ENCODE results near the gene GABRP. TPM values are rescaled to one million over a fixed set of nuclear protein-coding genes. Genes with fewer than 3 reads are reported as not detected.
"Not testable (repeated sequence)": the region's sequence is repeated elsewhere in the genome, so short reads cannot be mapped to it uniquely, and the experiment has no call there.

Gene GABRP
- total and polyA plus RNA-seq, 2 donors (not counting 3 experiments of a cell fraction or from before 2014, with no cell fraction given): 0.66 to 3.0 TPM

GRCh38 chr5:170753311-170753710, 30.2 kb upstream of the GABRP start:
- POLR2A ChIA-PET: no interaction called here
- no peaks in the 10 kb centered on the region for H4K20me1 ChIP-seq (replicated peaks; ENCODE audit: control insufficient read depth, extremely low read depth, insufficient read depth, low read length)
- no peak overlapping the region for H3K4me3 ChIP-seq (replicated peaks in 1 of 3; ENCODE audit: insufficient read depth in 1 of 3, low read depth in 1 of 3, low read length in 3 of 3)
- intact Hi-C loops (cut with micrococcal nuclease) (no loop called here), dilution Hi-C loops (cut with MboI; ENCODE audit: extremely low pct_ligation_motif_present, low sequenced_read_pairs) (no loop called here)
- no peaks in the 10 kb centered on the region for H3K36me3 ChIP-seq (ENCODE audit: control insufficient read depth in 2 of 2, extremely low read depth in 1 of 2, insufficient read depth in 2 of 2, low read length in 2 of 2)
- no peak overlapping the region for H3K27ac ChIP-seq (ENCODE audit: insufficient read depth, low read depth, low read length)
- CTCF ChIA-PET: interaction anchor here (13.5 kb wide), 1 partner anchor 36 kb away, joined by 452 read pairs; the partner anchor contains the start of gene GABRP
- no peak overlapping the region for H3K4me2 ChIP-seq (ENCODE audit: insufficient read depth, low read length)
- TF ChIP-seq POLR2AphosphoS5 (IDR thresholded peaks at IDR 0.05; ENCODE audit: insufficient read depth, low read depth, low read length) (no peak), MYC (IDR thresholded peaks at IDR 0.05; ENCODE audit: low read depth, low read length) (no peak), CTCF (IDR thresholded peaks at IDR 0.05; ENCODE audit: extremely low read depth in 1 of 2, insufficient read depth in 1 of 2, low read depth in 1 of 2, low read length in 2 of 2) (no peak), FOS (IDR thresholded peaks at IDR 0.05; ENCODE audit: borderline replicate concordance, insufficient read depth, low read length) (no peak), JUN (IDR thresholded peaks at IDR 0.05; ENCODE audit: borderline replicate concordance, insufficient read depth, insufficient read length, low read depth) (no peak)
- no peak overlapping the region for H2AFZ ChIP-seq (ENCODE audit: low read depth, low read length)
- H3K79me2 ChIP-seq (ENCODE audit: control insufficient read depth, insufficient read depth, low read length): no peaks in the 10 kb centered on the region
- no peak for DNase-seq (ENCODE audit: low read depth, low spot score)
- no TSS peak for BruUV-seq (replicated peaks)
- peaks cover 11% of the 10 kb centered on the region for H3K4me1 ChIP-seq (ENCODE audit: control insufficient read depth, extremely low read depth, insufficient read depth, low read length)
- no peaks in the 10 kb centered on the region for H3K9me3 ChIP-seq (replicated peaks; ENCODE audit: control insufficient read depth, insufficient read depth, low read length)
- peaks cover 5 to 6% of the 10 kb centered on the region in 2 experiments for H3K27me3 ChIP-seq (ENCODE audit: control insufficient read depth in 2 of 2, insufficient read depth in 2 of 2, low read length in 2 of 2)
- FAIRE-seq: no peak
- H3K9ac ChIP-seq (replicated peaks; ENCODE audit: extremely low read depth, insufficient read depth, low read length): no peak overlapping the region
- H3K9me1 ChIP-seq (replicated peaks; ENCODE audit: control insufficient read depth, extremely low read depth, insufficient read depth, low read length): no peaks in the 10 kb centered on the region

DNA sequence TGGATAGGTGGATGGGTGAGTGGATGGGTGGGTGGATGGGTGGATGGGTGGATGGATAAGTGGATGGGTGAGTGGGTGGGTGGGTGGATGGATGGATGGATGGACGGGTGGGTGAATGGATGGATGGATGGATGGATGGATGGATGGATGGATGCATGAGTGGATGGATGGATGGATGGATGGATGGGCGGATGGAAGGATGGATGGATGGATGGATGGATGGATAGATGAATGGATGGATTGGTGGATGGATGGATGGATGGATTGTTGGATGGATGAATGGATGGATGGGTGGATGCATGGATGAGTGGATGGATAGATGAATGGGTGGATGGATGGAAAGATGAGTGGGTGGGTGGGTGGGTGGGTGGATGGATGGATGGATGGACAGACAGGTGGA, 29.0 kb upstream of the GABRP start:
- dilution Hi-C loops (cut with MboI; ENCODE audit: extremely low pct_ligation_motif_present, low sequenced_read_pairs); H3K9me3 ChIP-seq (replicated peaks; ENCODE audit: control insufficient read depth, insufficient read depth, low read length); H3K4me2 ChIP-seq (ENCODE audit: insufficient read depth, low read length); H2AFZ ChIP-seq (ENCODE audit: low read depth, low read length); intact Hi-C loops (cut with micrococcal nuclease); BruUV-seq (replicated peaks); H3K79me2 ChIP-seq (ENCODE audit: control insufficient read depth, insufficient read depth, low read length); H4K20me1 ChIP-seq (replicated peaks; ENCODE audit: control insufficient read depth, extremely low read depth, insufficient read depth, low read length); H3K27ac ChIP-seq (ENCODE audit: insufficient read depth, low read depth, low read length); H3K36me3 ChIP-seq (ENCODE audit: control insufficient read depth in 2 of 2, extremely low read depth in 1 of 2, insufficient read depth in 2 of 2, low read length in 2 of 2); POLR2A ChIA-PET; H3K27me3 ChIP-seq (ENCODE audit: control insufficient read depth in 2 of 2, insufficient read depth in 2 of 2, low read length in 2 of 2); H3K4me3 ChIP-seq (replicated peaks in 1 of 3; ENCODE audit: insufficient read depth in 1 of 3, low read depth in 1 of 3, low read length in 3 of 3); DNase-seq (ENCODE audit: low read depth, low spot score); H3K9me1 ChIP-seq (replicated peaks; ENCODE audit: control insufficient read depth, extremely low read depth, insufficient read depth, low read length); FAIRE-seq; H3K9ac ChIP-seq (replicated peaks; ENCODE audit: extremely low read depth, insufficient read depth, low read length): not testable (repeated sequence)
- peaks cover 11% of the 10 kb centered on the region for H3K4me1 ChIP-seq (ENCODE audit: control insufficient read depth, extremely low read depth, insufficient read depth, low read length)
- CTCF ChIA-PET: interaction anchor here (1.8 kb wide), 1 partner anchor 8 kb away, joined by 9 read pairs; no protein-coding TSS in a partner anchor

Measured in endothelial cell of umbilical vein (primary cell).